Activated naive CD4-positive, alpha-beta T cell treated with anti-CD3 and anti-CD28 coated beads, Interleukin-2, amount 10 ng/mL, durations not matched to agents 5 hours and 36 hours (primary cell): ENCODE data around the gene EIPR1. TPM values are rescaled to one million over a fixed set of nuclear protein-coding genes. Genes with fewer than 3 reads are reported as not detected.

Source experiments
- total RNA-seq, 2 experiments: library from RNA; stranded (reverse); gene quantifications; one replicate each; pipeline ENCODE4 v1.2.3, GENCODE V29; 2021

EIPR1 gene
- 10 to 100 TPM; 33.7 to 35.9 TPM for total RNA-seq

GRCh38 chr2:3377612-3378432 lies at the start of gene EIPR1:
Gene EIPR1 (minus strand): TSS chr2:3377818. CDS start chr2:3377689, 129 bp downstream.

GRCh38 chr2:3379647-3380534 lies 2.3 kb upstream of the EIPR1 start, which contains the start of gene TRAPPC12:
Gene TRAPPC12 (plus strand): TSS chr2:3379694. CDS start chr2:3387624, 7,930 bp downstream.

Other genes with a start within 250 kb of the EIPR1 start
- 10 to 100 TPM; 80.1 to 83.3 TPM for gene TRAPPC12, start 1.9 kb upstream of the EIPR1 start, total RNA-seq
- gene ADI1, start 141.7 kb upstream of the EIPR1 start, total RNA-seq: 10 to 100 TPM; 36.3 to 40.6 TPM
- 10 to 100 TPM; 19.3 to 21.3 TPM for gene RNASEH1, start 180.5 kb upstream of the EIPR1 start, total RNA-seq
- gene RPS7, start 197.4 kb upstream of the EIPR1 start, total RNA-seq: 1,000 to 10,000 TPM; 1,576 to 1,694 TPM
- gene COLEC11, start 217.3 kb upstream of the EIPR1 start, total RNA-seq: under 1 TPM in 1 of 2 experiments, not detected in 1; 0.34 TPM